Measurements from ENCODE around the gene QRFP.
A peak's percentile ranks its signal among the peaks of the same experiment; 100 is the strongest.

Gene QRFP

GRCh38 chr9:130877300-130877699 lies 19.3 kb downstream of the QRFP start:
- TF ChIP-seq TEAD4 (IDR thresholded peaks at IDR 0.05), result no peak

- TF ChIP-seq YY1 (IDR thresholded peaks at IDR 0.05; ENCODE audit: low read depth), result no peak
- no peak for TF ChIP-seq CREB1 (IDR thresholded peaks at IDR 0.05; ENCODE audit: low read depth)
- TF ChIP-seq REST (IDR thresholded peaks at IDR 0.05; ENCODE audit: low read depth), result no peak
- no peak for TF ChIP-seq NFIC (IDR thresholded peaks at IDR 0.05)
- TF ChIP-seq CEBPB (IDR thresholded peaks at IDR 0.05), result no peak
- TF ChIP-seq FOXM1 (IDR thresholded peaks at IDR 0.05; ENCODE audit: borderline replicate concordance, low read depth), result no peak
- no peak for TF ChIP-seq RAD21 (IDR thresholded peaks at IDR 0.05; ENCODE audit: low read depth)
- TF ChIP-seq EGR1 (IDR thresholded peaks at IDR 0.05), result no peak
- TF ChIP-seq TCF12 (IDR thresholded peaks at IDR 0.05; ENCODE audit: low read depth), result no peak
- TF ChIP-seq ZBTB7A (IDR thresholded peaks at IDR 0.05; ENCODE audit: low read depth), result no peak
- TF ChIP-seq USF1 (IDR thresholded peaks at IDR 0.05), result no peak
- TF ChIP-seq EP300 (IDR thresholded peaks at IDR 0.05; ENCODE audit: borderline replicate concordance), result no peak
Measured at GRCh38 chr9:130874783-130875182, 21.8 kb downstream of the QRFP start.

GRCh38 chr9:130873966-130874365 lies 22.6 kb downstream of the QRFP start:
- TF ChIP-seq MAX (IDR thresholded peaks at IDR 0.05), result no peak
- no peak for TF ChIP-seq TCF12 (IDR thresholded peaks at IDR 0.05; ENCODE audit: low read depth)
- no peak for TF ChIP-seq CREB1 (IDR thresholded peaks at IDR 0.05; ENCODE audit: low read depth)
- no peak for TF ChIP-seq TEAD4 (IDR thresholded peaks at IDR 0.05)
- TF ChIP-seq USF1 (IDR thresholded peaks at IDR 0.05), result no peak
- no peak for TF ChIP-seq RAD21 (IDR thresholded peaks at IDR 0.05; ENCODE audit: low read depth)
- no peak for TF ChIP-seq NFIC (IDR thresholded peaks at IDR 0.05)

GRCh38 chr9:130872912-130873503 lies 23.6 kb downstream of the QRFP start:
- no peak for TF ChIP-seq ZBTB7A (IDR thresholded peaks at IDR 0.05; ENCODE audit: low read depth)
- peak; percentile 28; the same call in 1 of the 2 replicates for TF ChIP-seq NFIC (IDR thresholded peaks at IDR 0.05)

GRCh38 chr9:130872508-130872907 lies 24.1 kb downstream of the QRFP start:
- TF ChIP-seq NFIC (IDR thresholded peaks at IDR 0.05), result no peak
- no peak for TF ChIP-seq REST (IDR thresholded peaks at IDR 0.05; ENCODE audit: low read depth)
- TF ChIP-seq RAD21 (IDR thresholded peaks at IDR 0.05; ENCODE audit: low read depth), result no peak
- no peak for TF ChIP-seq TCF12 (IDR thresholded peaks at IDR 0.05; ENCODE audit: low read depth)
- no peak for TF ChIP-seq CREB1 (IDR thresholded peaks at IDR 0.05; ENCODE audit: low read depth)
- no peak for TF ChIP-seq EP300 (IDR thresholded peaks at IDR 0.05; ENCODE audit: borderline replicate concordance)
- TF ChIP-seq ZBTB7A (IDR thresholded peaks at IDR 0.05; ENCODE audit: low read depth), result no peak
- no peak for TF ChIP-seq USF1 (IDR thresholded peaks at IDR 0.05)
- TF ChIP-seq TEAD4 (IDR thresholded peaks at IDR 0.05), result no peak
- TF ChIP-seq CEBPB (IDR thresholded peaks at IDR 0.05), result no peak

- TF ChIP-seq REST (IDR thresholded peaks at IDR 0.05; ENCODE audit: low read depth) (no peak), YY1 (IDR thresholded peaks at IDR 0.05; ENCODE audit: low read depth) (no peak), TAF1 (IDR thresholded peaks at IDR 0.05; ENCODE audit: low read depth) (no peak), MAX (IDR thresholded peaks at IDR 0.05) (no peak)
Measured at GRCh38 chr9:130872093-130872492, 24.5 kb downstream of the QRFP start.
